OCI-LY3 (cell line): ENCODE measurements around the gene AQR.

ENCODE experiments used
- CTCF ChIP-seq: fragments of 200-600, 300-600 bp; sonication (generic); IDR thresholded peaks from 2 replicates; pipeline ENCODE4 v1.5.1; 2014; ENCODE audit warnings: antibody characterized with exemption, low read length, low read depth
- EZH2phosphoT487 ChIP-seq: fragments of 200-600 bp; shearing (Covaris generic); IDR thresholded peaks from 2 replicates; pipeline ENCODE4 v1.6.1; 2018; ENCODE audit warnings: antibody characterized with exemption, mixed run types, low read depth

- TF ChIP-seq CTCF, result no peak
- no peak for TF ChIP-seq EZH2phosphoT487
Observed at GRCh38 chr15:34837246-34838016, 132.1 kb downstream of the AQR start.
